GM19468 (cell line): ENCODE results near the gene SPDYE2B.
"Not testable (repeated sequence)": the region's sequence is repeated elsewhere in the genome, so short reads cannot be mapped to it uniquely, and the experiment has no call there.

ENCODE experiments used
- ATAC-seq: cut with Tn5 transposase; IDR thresholded peaks from one replicate; pipeline ENCODE4 v1.9.1; 2021; ENCODE audit warnings: mild to moderate bottlenecking, moderate library complexity, moderate number of reproducible peaks; ENCODE audit not compliant: unreplicated experiment; ENCODE audit errors: extremely low read depth

The SPDYE2B gene

DNA sequence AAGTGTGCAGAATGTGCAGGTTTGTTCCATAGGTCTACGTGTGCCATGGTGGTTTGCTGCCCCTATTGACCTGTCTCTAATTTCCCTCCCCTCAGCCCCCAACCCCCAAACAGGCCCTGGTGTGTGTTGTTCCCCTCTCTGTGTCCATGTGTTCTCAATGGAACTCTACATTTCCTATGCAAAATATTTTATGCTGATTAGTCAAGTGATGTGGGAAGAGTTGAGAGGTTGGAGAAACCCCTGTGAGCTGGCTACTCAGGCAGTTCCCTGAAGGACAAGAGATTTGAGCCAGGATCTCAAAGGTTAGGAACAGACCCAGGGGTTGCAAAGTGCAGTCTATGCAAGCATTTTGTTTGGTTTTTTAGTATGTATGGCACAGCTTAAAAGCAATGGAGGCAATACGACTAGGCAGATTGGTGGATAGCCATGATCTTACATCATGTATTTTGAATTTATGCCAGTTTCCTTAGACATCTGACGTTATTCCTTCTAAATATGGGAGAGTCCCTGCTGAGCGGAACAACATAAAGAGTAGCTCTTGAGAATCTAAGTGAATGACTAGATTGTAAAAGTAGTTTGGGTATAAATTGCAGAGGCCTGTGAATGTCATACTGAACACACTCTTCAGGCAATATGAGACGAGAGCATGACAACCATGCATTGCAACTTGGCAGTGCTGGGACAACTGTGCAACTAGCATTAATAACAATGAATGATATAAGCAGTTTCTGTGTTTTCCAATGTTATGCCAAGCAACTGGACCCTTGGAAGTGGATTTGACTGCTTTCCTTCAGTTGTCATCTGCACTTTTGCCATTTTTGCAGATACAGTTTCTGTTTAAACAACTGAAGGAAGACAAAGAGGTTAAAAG, 47.8 kb downstream of the SPDYE2B start:
- ATAC-seq, result not testable (repeated sequence)

DNA sequence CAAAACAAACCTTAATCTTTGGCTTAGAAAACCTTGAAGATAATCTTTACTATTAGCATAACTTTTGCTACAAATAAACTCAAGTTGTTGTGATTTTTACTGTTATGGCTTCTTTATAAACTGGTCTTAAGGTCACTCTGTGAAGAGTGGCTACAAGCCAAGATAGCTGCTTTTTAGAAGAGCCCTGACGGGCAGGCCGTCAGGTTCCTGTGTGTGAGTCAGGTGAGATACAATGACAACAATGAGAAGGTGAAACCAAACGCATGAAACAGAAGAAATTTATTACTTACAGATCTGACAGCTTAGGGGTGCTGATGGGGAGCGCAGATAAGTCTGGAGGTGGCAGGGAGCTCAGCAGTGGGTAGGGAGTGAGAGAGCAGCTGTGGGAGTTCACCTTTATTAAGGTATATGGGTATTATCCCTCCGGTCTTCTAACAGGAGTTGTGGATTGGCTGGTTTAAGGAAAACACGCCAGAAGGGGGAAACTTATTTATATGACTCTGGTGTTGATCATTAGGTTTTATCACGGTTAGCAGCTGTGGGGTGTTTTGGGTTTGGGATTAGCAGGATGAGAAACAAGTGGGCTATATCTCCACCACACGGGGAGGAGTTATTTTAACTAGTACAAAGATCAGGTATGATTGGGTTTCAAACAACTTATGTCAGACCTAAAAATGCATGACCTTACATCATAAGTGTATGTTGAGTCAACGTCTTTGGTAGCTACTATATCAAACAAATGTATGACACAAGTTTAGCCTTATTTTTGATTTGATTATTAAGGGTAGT, 49.0 kb downstream of the SPDYE2B start:
- ATAC-seq, result not testable (repeated sequence)
